Colonic mucosa (tissue), 4 donors: Measurements from ENCODE around the gene GRK3. TPM values are rescaled to one million over a fixed set of nuclear protein-coding genes. Genes with fewer than 3 reads are reported as not detected.
A peak's percentile ranks its signal among the peaks of the same experiment; 100 is the strongest.

Experiments used
- DNase-seq: peaks from one replicate; pipeline ENCODE4 v3.0.0-alpha.2; 2020
- H3K27ac ChIP-seq: fragments of 200-600 bp; one replicate; pipeline ENCODE4 v1.8.0; 2021
- H3K27me3 ChIP-seq: fragments of 200-600 bp; one replicate; pipeline ENCODE4 v1.8.0; 2021
- H3K36me3 ChIP-seq: fragments of 200-600 bp; one replicate; pipeline ENCODE4 v1.8.0; 2021
- H3K4me1 ChIP-seq: fragments of 200-600 bp; one replicate; pipeline ENCODE4 v1.8.0; 2021; ENCODE audit warnings: mild to moderate bottlenecking
- H3K4me3 ChIP-seq: fragments of 200-600 bp; one replicate; pipeline ENCODE4 v1.8.0; 2021
- H3K9ac ChIP-seq, 2 donors: one replicate each; pipeline ENCODE4 v1.7.0; 2013; ENCODE audit warnings: control low read depth in 2 of 2, low read depth in 2 of 2, low read length in 2 of 2
- H3K9me3 ChIP-seq: fragments of 200-600 bp; one replicate; pipeline ENCODE4 v1.8.0; 2021
- CTCF ChIP-seq: fragments of 200-600 bp; IDR thresholded peaks from one replicate; pipeline ENCODE4 v1.8.0; 2022; ENCODE audit warnings: antibody characterized with exemption, mild to moderate bottlenecking
- intact Hi-C: fragments of 100-400 bp; cut with DNase I; formaldehyde crosslinking; loops from one replicate; pipeline ENCODE4 v1.14.1; 2022
- total RNA-seq, 2 donors: library from RNA; stranded (reverse); fragmentation: NEBNext Ultra II Directional in 1 of 2; extraction: Animal tissue kit (Norgen Biotek cat#: 25700) in 1 of 2; gene quantifications; one replicate each; pipeline ENCODE4 v1.2.1, GENCODE V29; 2021
- donor health status: healthy.
- donor health status: DM: no; HTN: no; CAD: no.
- donor health status: DM: no; HTN: no; CAD: no.

GRK3 gene
- total RNA-seq, 2 donors from 2014 or later, result 2.9 to 5.3 TPM

GRCh38 chr22:25777870-25778269, 213.4 kb downstream of the GRK3 start:
- Histone ChIP-seq H3K4me3 (no peak overlapping the region), H3K36me3 (no peaks in the 10 kb centered on the region), H3K4me1 (no peaks in the 10 kb centered on the region), H3K9ac (no peak overlapping the region), H3K9me3 (no peaks in the 10 kb centered on the region), H3K27me3 (no peaks in the 10 kb centered on the region), H3K27ac (no peak overlapping the region)
- peak; percentile 23 for DNase-seq
- intact Hi-C loops, result loop anchor here (5.0 to 10.0 kb wide), 2 partner anchors 413 to 554 kb away; no protein-coding TSS in a partner anchor
- TF ChIP-seq CTCF, result no peak

Other genes with a start within 250 kb of the GRK3 start
- under 1 TPM in 1 of 2 donors, not detected in 1; 0.11 TPM for gene MYO18B, start 177.5 kb downstream of the GRK3 start, total RNA-seq